HepG2 (cell line): Measurements from ENCODE around the gene DAPK3. TPM values are rescaled to one million over a fixed set of nuclear protein-coding genes. Genes with fewer than 3 reads are reported as not detected.

Experiments
- FOXA3 ChIP-seq: IDR thresholded peaks from 2 replicates; pipeline ENCODE4 v1.6.1; 2016; ENCODE audit warnings: missing genetic modification reagents, missing compliant biosample characterization
- HNRNPK ChIP-seq: fragments of 200-400 bp; formaldehyde crosslinking; IDR thresholded peaks from 2 replicates; pipeline ENCODE4 v1.6.1; 2018; ENCODE audit warnings: low read length, low read depth, moderate library complexity, mild to moderate bottlenecking; ENCODE audit not compliant: poor library complexity, severe bottlenecking
- HOXA3 ChIP-seq: sonication (generic); formaldehyde crosslinking; IDR thresholded peaks from 2 replicates; pipeline ENCODE4 v1.5.0; 2020; ENCODE audit warnings: missing genetic modification reagents
- KAT2B ChIP-seq: fragments of 150-350 bp; IDR thresholded peaks from 2 replicates; pipeline ENCODE4 v1.6.1; 2014; ENCODE audit warnings: low read depth, low read length, borderline replicate concordance
- MTA3 ChIP-seq: sonication (generic); formaldehyde crosslinking; IDR thresholded peaks from 2 replicates; pipeline ENCODE4 v1.4.0; 2020; ENCODE audit warnings: missing genetic modification reagents
- TP53 ChIP-seq: sonication (generic); formaldehyde crosslinking; conservative IDR thresholded peaks from 2 replicates; pipeline ENCODE4 v1.4.0; 2020; ENCODE audit warnings: missing genetic modification reagents
- ZBTB40 ChIP-seq, 2 experiments: fragments of 450-650 bp in 1 of 2; sonication (generic) in 1 of 2; formaldehyde crosslinking in 1 of 2; IDR thresholded peaks; 2 replicates each; pipeline versions ENCODE4 v1.6.1 to v1.8.0; 2016 to 2022; ENCODE audit warnings: antibody characterized with exemption in 1 of 2, mild to moderate bottlenecking in 1 of 2, missing genetic modification reagents in 1 of 2
- ZNF839 ChIP-seq: sonication (generic); formaldehyde crosslinking; IDR thresholded peaks from 2 replicates; pipeline ENCODE4 v1.4.0; 2020; ENCODE audit warnings: missing genetic modification reagents, mild to moderate bottlenecking, borderline replicate concordance
- ZNF850 ChIP-seq: sonication (generic); formaldehyde crosslinking; conservative IDR thresholded peaks from 2 replicates; pipeline ENCODE4 v1.9.0; 2021; ENCODE audit warnings: mild to moderate bottlenecking, missing genetic modification reagents
- polyA plus RNA-seq, 8 experiments: library from polyadenylated mRNA; depleted of rRNA in 3 of 8; stranded (reverse) in 7 of 8; unstranded in 1 of 8; fragments of >200 nt; fragmentation: Illumina TruSeq in 4 of 8; extraction: Trizol in 4 of 8; gene quantifications; 2 replicates each; pipeline versions ENCODE4 v1.2.1 to v1.2.3, GENCODE V29; 2011 to 2016; ENCODE audit warnings: low read depth in 4 of 8, missing spikeins in 1 of 8, mixed read lengths in 1 of 8; ENCODE audit not compliant: insufficient read depth in 1 of 8
- total RNA-seq, 5 experiments: library from RNA; depleted of rRNA; stranded (reverse); fragments of >200 nt; fragmentation: Illumina TruSeq; extraction: Trizol; gene quantifications; 2 replicates each; pipeline ENCODE4 v1.2.3, GENCODE V29; 2016; ENCODE audit warnings: low read depth in 1 of 5
- TF ChIP-seq, protein P1 (sequence below): sonication (generic); formaldehyde crosslinking; IDR thresholded peaks from 2 replicates; pipeline ENCODE4 v1.4.0; 2020; ENCODE audit warnings: mild to moderate bottlenecking, missing genetic modification reagents
- TF ChIP-seq, protein P2 (sequence below): sonication (generic); formaldehyde crosslinking; IDR thresholded peaks from 2 replicates; pipeline ENCODE4 v1.5.1; 2020; ENCODE audit warnings: missing genetic modification reagents, mild to moderate bottlenecking, borderline replicate concordance

Gene DAPK3
- total and polyA plus RNA-seq, 2 of the 13 experiments (the other 11 are each of a cell fraction or from before 2014, with no cell fraction given), result 30.5 to 37.3 TPM

GRCh38 chr19:4013886-4014540, 43.1 kb upstream of the DAPK3 start (continued):
- no peak for TF ChIP-seq ZBTB40 (IDR thresholded peaks at IDR 0.05)
- TF ChIP-seq ZBTB40 (CRISPR knock-in tag; IDR thresholded peaks at IDR 0.05), result no peak
- TF ChIP-seq, protein P1, sequence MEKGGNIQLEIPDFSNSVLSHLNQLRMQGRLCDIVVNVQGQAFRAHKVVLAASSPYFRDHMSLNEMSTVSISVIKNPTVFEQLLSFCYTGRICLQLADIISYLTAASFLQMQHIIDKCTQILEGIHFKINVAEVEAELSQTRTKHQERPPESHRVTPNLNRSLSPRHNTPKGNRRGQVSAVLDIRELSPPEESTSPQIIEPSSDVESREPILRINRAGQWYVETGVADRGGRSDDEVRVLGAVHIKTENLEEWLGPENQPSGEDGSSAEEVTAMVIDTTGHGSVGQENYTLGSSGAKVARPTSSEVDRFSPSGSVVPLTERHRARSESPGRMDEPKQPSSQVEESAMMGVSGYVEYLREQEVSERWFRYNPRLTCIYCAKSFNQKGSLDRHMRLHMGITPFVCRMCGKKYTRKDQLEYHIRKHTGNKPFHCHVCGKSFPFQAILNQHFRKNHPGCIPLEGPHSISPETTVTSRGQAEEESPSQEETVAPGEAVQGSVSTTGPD (CRISPR knock-in tag), result no peak
- no peak for TF ChIP-seq ZNF850 (CRISPR knock-in tag)
- no peak for TF ChIP-seq HNRNPK
- TF ChIP-seq ZNF839, result no peak
- no peak for TF ChIP-seq KAT2B
- no peak for TF ChIP-seq TP53 (CRISPR knock-in tag)
- TF ChIP-seq MTA3, result no peak
- no peak for TF ChIP-seq HOXA3 (CRISPR knock-in tag)
- TF ChIP-seq FOXA3 (CRISPR knock-in tag), result no peak
- TF ChIP-seq, protein P2, sequence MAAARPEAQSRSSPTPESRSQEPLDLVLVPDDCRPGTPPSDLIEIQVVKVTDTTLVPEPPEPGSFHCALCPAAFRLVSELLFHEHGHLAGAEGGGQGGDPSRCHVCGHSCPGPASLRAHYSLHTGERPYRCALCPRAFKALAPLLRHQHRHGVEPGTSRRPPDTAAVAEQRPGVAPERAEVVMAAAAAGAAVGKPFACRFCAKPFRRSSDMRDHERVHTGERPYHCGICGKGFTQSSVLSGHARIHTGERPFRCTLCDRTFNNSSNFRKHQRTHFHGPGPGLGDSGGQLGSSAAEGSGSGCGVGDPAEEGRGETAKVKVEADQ (CRISPR knock-in tag), result no peak
